Adrenal gland (tissue), 5 donors: ENCODE data around the gene ST6GALNAC3.

ENCODE experiments used
- POLR2A ChIP-seq, 2 donors: fragments of 450-650 bp; IDR thresholded peaks; one replicate each; pipeline ENCODE4 v1.6.1; 2017; ENCODE audit warnings: antibody characterized with exemption in 2 of 2, mild to moderate bottlenecking in 2 of 2, moderate library complexity in 1 of 2
- TF ChIP-seq, protein P1 (sequence below), 6 experiments: fragments of 450-650 bp in 4 of 6; fragments of 200-600 bp in 2 of 6; sonication (generic) in 1 of 6; IDR thresholded peaks; 1 replicate in 5 of 6; 2 replicates in 1 of 6; pipeline versions ENCODE4 v1.5.1 to v1.8.0; 2016 to 2021; ENCODE audit warnings: antibody characterized with exemption in 6 of 6, mild to moderate bottlenecking in 2 of 6, moderate library complexity in 1 of 6
- donor health status: DM: no; HTN: no; CAD: no.

- TF ChIP-seq POLR2A (IDR thresholded peaks at IDR 0.05): no peak
- TF ChIP-seq, protein P1, sequence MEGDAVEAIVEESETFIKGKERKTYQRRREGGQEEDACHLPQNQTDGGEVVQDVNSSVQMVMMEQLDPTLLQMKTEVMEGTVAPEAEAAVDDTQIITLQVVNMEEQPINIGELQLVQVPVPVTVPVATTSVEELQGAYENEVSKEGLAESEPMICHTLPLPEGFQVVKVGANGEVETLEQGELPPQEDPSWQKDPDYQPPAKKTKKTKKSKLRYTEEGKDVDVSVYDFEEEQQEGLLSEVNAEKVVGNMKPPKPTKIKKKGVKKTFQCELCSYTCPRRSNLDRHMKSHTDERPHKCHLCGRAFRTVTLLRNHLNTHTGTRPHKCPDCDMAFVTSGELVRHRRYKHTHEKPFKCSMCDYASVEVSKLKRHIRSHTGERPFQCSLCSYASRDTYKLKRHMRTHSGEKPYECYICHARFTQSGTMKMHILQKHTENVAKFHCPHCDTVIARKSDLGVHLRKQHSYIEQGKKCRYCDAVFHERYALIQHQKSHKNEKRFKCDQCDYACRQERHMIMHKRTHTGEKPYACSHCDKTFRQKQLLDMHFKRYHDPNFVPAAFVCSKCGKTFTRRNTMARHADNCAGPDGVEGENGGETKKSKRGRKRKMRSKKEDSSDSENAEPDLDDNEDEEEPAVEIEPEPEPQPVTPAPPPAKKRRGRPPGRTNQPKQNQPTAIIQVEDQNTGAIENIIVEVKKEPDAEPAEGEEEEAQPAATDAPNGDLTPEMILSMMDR (IDR thresholded peaks at IDR 0.05): no peak
These were observed 211.1 kb downstream of the ST6GALNAC3 start for GRCh38 chr1:76285578-76286135.
